Vagina (tissue), 2 donors: ENCODE measurements around the gene ARMH2.
A peak's percentile ranks its signal among the peaks of the same experiment; 100 is the strongest.

ENCODE experiments used
- POLR2AphosphoS5 ChIP-seq, 2 donors: sonication (generic); formaldehyde crosslinking; IDR thresholded peaks; one replicate each; pipeline ENCODE4 v1.9.0; 2017; ENCODE audit warnings: antibody characterized with exemption in 2 of 2, mild to moderate bottlenecking in 2 of 2, low read depth in 1 of 2; ENCODE audit not compliant: insufficient read depth in 1 of 2
- TF ChIP-seq, protein P1 (sequence below), 3 experiments: fragments of 450-650 bp in 2 of 3; fragments of 200-600 bp in 1 of 3; sonication (generic) in 1 of 3; IDR thresholded peaks; one replicate each; pipeline ENCODE4 v1.5.1; 2017 to 2019; ENCODE audit warnings: antibody characterized with exemption in 3 of 3, mild to moderate bottlenecking in 2 of 3, moderate library complexity in 2 of 3

- TF ChIP-seq, protein P1, sequence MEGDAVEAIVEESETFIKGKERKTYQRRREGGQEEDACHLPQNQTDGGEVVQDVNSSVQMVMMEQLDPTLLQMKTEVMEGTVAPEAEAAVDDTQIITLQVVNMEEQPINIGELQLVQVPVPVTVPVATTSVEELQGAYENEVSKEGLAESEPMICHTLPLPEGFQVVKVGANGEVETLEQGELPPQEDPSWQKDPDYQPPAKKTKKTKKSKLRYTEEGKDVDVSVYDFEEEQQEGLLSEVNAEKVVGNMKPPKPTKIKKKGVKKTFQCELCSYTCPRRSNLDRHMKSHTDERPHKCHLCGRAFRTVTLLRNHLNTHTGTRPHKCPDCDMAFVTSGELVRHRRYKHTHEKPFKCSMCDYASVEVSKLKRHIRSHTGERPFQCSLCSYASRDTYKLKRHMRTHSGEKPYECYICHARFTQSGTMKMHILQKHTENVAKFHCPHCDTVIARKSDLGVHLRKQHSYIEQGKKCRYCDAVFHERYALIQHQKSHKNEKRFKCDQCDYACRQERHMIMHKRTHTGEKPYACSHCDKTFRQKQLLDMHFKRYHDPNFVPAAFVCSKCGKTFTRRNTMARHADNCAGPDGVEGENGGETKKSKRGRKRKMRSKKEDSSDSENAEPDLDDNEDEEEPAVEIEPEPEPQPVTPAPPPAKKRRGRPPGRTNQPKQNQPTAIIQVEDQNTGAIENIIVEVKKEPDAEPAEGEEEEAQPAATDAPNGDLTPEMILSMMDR (IDR thresholded peaks at IDR 0.05) = no peak
- TF ChIP-seq POLR2AphosphoS5 (IDR thresholded peaks at IDR 0.05; ENCODE audit: insufficient read depth in 1 of 2, low read depth in 1 of 2) = peak; percentile 7 to 27
Measured at GRCh38 chr6:24831771-24832716, 33.3 kb upstream of the ARMH2 start.
